Duodenal mucosa (tissue), 2 donors: Measurements from ENCODE around the gene CSK.

ENCODE experiments used
- H3K27ac ChIP-seq: one replicate; pipeline ENCODE4 v1.7.0; 2013; ENCODE audit warnings: low read depth, low read length
- H3K27me3 ChIP-seq, 2 donors: one replicate each; pipeline ENCODE4 v1.7.0; 2013; ENCODE audit warnings: low read length in 2 of 2, control low read depth in 1 of 2; ENCODE audit not compliant: insufficient read depth in 2 of 2, control insufficient read depth in 1 of 2
- H3K36me3 ChIP-seq, 2 donors: one replicate each; pipeline ENCODE4 v1.7.0; 2013; ENCODE audit warnings: low read length in 2 of 2, control low read depth in 1 of 2; ENCODE audit not compliant: insufficient read depth in 2 of 2, control insufficient read depth in 1 of 2
- H3K4me1 ChIP-seq, 2 donors: one replicate each; pipeline ENCODE4 v1.7.0; 2013; ENCODE audit warnings: low read length in 2 of 2, control low read depth in 1 of 2; ENCODE audit not compliant: insufficient read depth in 2 of 2, control insufficient read depth in 1 of 2
- H3K4me3 ChIP-seq, 2 donors: one replicate each; pipeline ENCODE4 v1.7.0; 2013; ENCODE audit warnings: low read length in 2 of 2, low read depth in 1 of 2
- H3K9ac ChIP-seq, 2 donors: one replicate each; pipeline ENCODE4 v1.7.0; 2013; ENCODE audit warnings: low read length in 2 of 2, low read depth in 1 of 2
- H3K9me3 ChIP-seq, 2 donors: one replicate each; pipeline ENCODE4 v1.7.0; 2013; ENCODE audit warnings: low read length in 2 of 2, control low read depth in 1 of 2; ENCODE audit not compliant: control insufficient read depth in 1 of 2

CSK gene

GRCh38 chr15:74840851-74841775, 59.2 kb downstream of the CSK start:
- Histone ChIP-seq H3K4me3 (peak overlapping the region; percentile 77 to 89), H3K4me1 (peaks cover 28 to 32% of the 10 kb centered on the region in 2 donors), H3K27me3 (no peaks in the 10 kb centered on the region), H3K9ac (peak overlapping the region; percentile 77 to 85), H3K9me3 (no peaks in the 10 kb centered on the region), H3K36me3 (peaks cover 13 to 44% of the 10 kb centered on the region in 2 donors), H3K27ac (no peak overlapping the region)

- Histone ChIP-seq H3K27me3 (no peaks in the 10 kb centered on the region), H3K4me3 (peak overlapping the region; percentile 77 to 89), H3K36me3 (peaks cover 9 to 39% of the 10 kb centered on the region in 2 donors), H3K9ac (peak overlapping the region; percentile 77 to 85), H3K27ac (no peak overlapping the region), H3K4me1 (peaks cover 28 to 32% of the 10 kb centered on the region in 2 donors), H3K9me3 (no peaks in the 10 kb centered on the region)
These were observed 60.1 kb downstream of the CSK start for GRCh38 chr15:74841891-74842373.

GRCh38 chr15:74842581-74843444, 60.9 kb downstream of the CSK start, which contains the start of gene ULK3:
ULK3 (minus strand) TSS chr15:74843156; CDS start chr15:74843105, 51 bp downstream.
- peak within 1 kb of the TSS; percentile 77 to 85 for H3K9ac ChIP-seq
- peak within 1 kb of the TSS; percentile 81 for H3K27ac ChIP-seq
- H3K27me3 ChIP-seq, result no peaks in the 10 kb centered on the region
- peaks cover 31 to 32% of the 10 kb centered on the region in 2 donors for H3K4me1 ChIP-seq
- peak within 1 kb of the TSS; percentile 77 to 89 for H3K4me3 ChIP-seq
- H3K9me3 ChIP-seq, result no peaks in the 10 kb centered on the region
- H3K36me3 ChIP-seq, result peaks cover 12 to 47% of the 10 kb centered on the region in 2 donors

- Histone ChIP-seq H3K9ac (peak overlapping the region; percentile 42 to 57), H3K36me3 (peaks cover 13 to 47% of the 10 kb centered on the region in 2 donors), H3K9me3 (no peaks in the 10 kb centered on the region), H3K4me3 (peak overlapping the region; percentile 54 to 62), H3K27ac (peak overlapping the region; percentile 69), H3K4me1 (peaks cover 31 to 32% of the 10 kb centered on the region in 2 donors), H3K27me3 (no peaks in the 10 kb centered on the region)
These were observed 61.6 kb downstream of the CSK start for GRCh38 chr15:74843445-74843828.

GRCh38 chr15:74843891-74844299, 62.0 kb downstream of the CSK start:
- H3K27ac ChIP-seq, result no peak overlapping the region
- no peaks in the 10 kb centered on the region for H3K27me3 ChIP-seq
- peak overlapping the region in 1 of 2 donors; percentile 42 for H3K9ac ChIP-seq
- H3K4me3 ChIP-seq, result no peak overlapping the region
- peaks cover 13 to 47% of the 10 kb centered on the region in 2 donors for H3K36me3 ChIP-seq
- no peaks in the 10 kb centered on the region for H3K9me3 ChIP-seq
- H3K4me1 ChIP-seq, result peaks cover 31 to 32% of the 10 kb centered on the region in 2 donors

GRCh38 chr15:74844319-74845207, 62.7 kb downstream of the CSK start:
- Histone ChIP-seq H3K4me1 (peaks cover 31 to 32% of the 10 kb centered on the region in 2 donors), H3K36me3 (peaks cover 15 to 46% of the 10 kb centered on the region in 2 donors), H3K27ac (no peak overlapping the region), H3K27me3 (no peaks in the 10 kb centered on the region), H3K4me3 (no peak overlapping the region), H3K9ac (no peak overlapping the region), H3K9me3 (no peaks in the 10 kb centered on the region)

- no peaks in the 10 kb centered on the region for H3K9me3 ChIP-seq
- H3K4me1 ChIP-seq, result peaks cover 34 to 35% of the 10 kb centered on the region in 2 donors
- no peak overlapping the region for H3K27ac ChIP-seq
- H3K4me3 ChIP-seq, result no peak overlapping the region
- H3K27me3 ChIP-seq, result no peaks in the 10 kb centered on the region
- H3K36me3 ChIP-seq, result peaks cover 21 to 46% of the 10 kb centered on the region in 2 donors
- H3K9ac ChIP-seq, result no peak overlapping the region
These were observed 63.3 kb downstream of the CSK start for GRCh38 chr15:74845208-74845568.

- Histone ChIP-seq H3K4me1 (peaks cover 36 to 37% of the 10 kb centered on the region in 2 donors), H3K4me3 (no peak overlapping the region), H3K27me3 (no peaks in the 10 kb centered on the region), H3K36me3 (peaks cover 25 to 46% of the 10 kb centered on the region in 2 donors), H3K9me3 (no peaks in the 10 kb centered on the region), H3K9ac (no peak overlapping the region), H3K27ac (no peak overlapping the region)
These were observed 63.7 kb downstream of the CSK start for GRCh38 chr15:74845581-74845980.

- no peak overlapping the region for H3K27ac ChIP-seq
- H3K4me3 ChIP-seq, result no peak overlapping the region
- peaks cover 31 to 63% of the 10 kb centered on the region in 2 donors for H3K36me3 ChIP-seq
- H3K4me1 ChIP-seq, result peaks cover 31 to 33% of the 10 kb centered on the region in 2 donors
- H3K27me3 ChIP-seq, result no peaks in the 10 kb centered on the region
- H3K9me3 ChIP-seq, result no peaks in the 10 kb centered on the region
- H3K9ac ChIP-seq, result no peak overlapping the region
These were observed 65.6 kb downstream of the CSK start for GRCh38 chr15:74847432-74847831.
